COLO829 (cell line): ENCODE data around the gene THAP4.
"Not testable (repeated sequence)": the region's sequence is repeated elsewhere in the genome, so short reads cannot be mapped to it uniquely, and the experiment has no call there.

Experiments used
- DNase-seq: peaks from one replicate; pipeline ENCODE4 v3.0.0; 2012; ENCODE audit warnings: low spot score

The THAP4 gene

DNA sequence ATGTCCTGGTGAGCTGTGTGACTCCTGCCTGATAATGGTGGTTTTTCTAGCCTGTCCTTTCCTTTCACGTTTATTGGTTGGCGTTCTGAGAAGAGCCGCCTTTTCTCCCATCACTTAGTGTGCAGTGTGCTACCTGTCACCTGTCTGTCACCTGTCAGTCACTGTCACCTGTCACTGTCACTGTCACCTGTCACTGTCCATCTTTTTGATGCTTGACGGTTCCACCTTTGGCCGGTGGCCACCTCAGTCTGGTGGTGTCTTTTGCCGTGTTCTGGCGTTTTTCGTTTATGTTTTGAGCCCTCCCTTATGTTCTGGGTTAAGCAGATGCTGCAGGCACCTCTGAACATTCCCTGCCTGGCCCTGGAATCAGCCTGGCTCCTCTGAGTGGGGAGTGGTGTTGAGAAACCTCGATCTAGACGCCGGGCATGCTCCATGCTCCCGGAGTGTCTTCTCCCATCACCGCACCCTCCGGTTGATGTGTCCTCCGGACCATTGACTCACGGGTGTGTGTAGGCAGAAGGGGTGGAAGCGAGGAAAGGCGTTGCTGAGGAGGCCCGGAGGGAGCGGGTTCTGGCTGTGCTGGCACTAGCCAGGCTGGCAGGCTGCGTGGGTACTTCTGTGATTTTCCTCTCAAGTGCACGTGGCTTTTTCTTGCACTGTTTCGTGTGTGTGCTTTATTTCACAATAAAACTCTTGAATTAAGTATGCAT, 28.9 kb upstream of the THAP4 start:
- DNase-seq, result no peak

GRCh38 chr2:241662731-241663130, 25.8 kb upstream of the THAP4 start:
- not testable (repeated sequence) for DNase-seq

- no peak for DNase-seq
Observed at GRCh38 chr2:241660593-241661213, 23.7 kb upstream of the THAP4 start.

DNA sequence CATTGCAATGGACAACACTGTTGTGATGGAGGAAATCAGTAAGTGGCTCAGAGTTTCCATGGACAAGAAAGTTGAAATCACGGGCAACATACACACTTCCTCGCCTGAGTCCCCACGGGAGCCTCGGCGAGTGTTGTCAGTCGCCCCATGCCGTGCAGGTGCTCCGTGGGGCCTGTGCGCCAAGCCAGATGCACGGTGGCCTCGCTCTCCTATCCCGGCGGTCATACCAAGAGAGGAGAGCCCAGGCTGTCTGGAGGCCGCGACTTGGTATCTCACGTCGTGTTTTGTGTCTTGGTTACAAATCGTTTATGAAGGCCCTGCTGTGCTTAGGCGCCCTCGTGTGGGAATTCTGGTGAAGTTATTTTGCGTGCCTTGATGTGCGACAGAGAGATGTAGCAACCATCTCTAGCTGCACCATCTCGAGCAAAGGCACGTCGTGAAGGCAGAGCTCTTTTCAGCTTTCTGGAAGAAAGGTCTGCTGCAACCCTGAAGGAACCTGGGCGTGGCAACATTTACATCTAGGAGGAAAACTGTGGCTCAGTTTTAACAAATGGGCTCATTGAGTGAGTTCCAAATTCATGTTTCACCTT, 22.3 kb upstream of the THAP4 start:
- no peak for DNase-seq

DNA sequence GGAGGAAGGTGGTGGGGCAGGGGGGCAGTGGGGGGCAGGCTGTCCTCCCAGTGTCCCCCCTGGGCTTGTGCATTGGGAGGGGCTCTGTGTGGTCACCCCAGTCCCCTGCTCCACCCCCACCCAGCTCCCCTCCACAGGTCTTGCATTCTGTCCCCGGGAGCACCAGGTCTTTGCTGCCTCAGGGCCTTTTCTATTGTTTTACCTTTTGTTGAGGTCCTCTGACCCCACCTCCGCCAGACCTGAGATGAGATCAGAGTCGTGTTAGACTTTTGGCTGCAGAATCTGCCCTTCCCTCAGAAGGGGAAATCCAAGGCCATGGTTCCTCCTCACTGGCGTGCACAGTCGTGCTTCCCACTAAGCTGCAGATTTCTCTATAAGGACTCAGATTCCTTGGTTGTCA, 21.3 kb upstream of the THAP4 start:
- DNase-seq, result no peak

GRCh38 chr2:241657786-241658254, 20.9 kb upstream of the THAP4 start:
- no peak for DNase-seq

GRCh38 chr2:241656190-241656741, 19.3 kb upstream of the THAP4 start:
- DNase-seq, result no peak

DNA sequence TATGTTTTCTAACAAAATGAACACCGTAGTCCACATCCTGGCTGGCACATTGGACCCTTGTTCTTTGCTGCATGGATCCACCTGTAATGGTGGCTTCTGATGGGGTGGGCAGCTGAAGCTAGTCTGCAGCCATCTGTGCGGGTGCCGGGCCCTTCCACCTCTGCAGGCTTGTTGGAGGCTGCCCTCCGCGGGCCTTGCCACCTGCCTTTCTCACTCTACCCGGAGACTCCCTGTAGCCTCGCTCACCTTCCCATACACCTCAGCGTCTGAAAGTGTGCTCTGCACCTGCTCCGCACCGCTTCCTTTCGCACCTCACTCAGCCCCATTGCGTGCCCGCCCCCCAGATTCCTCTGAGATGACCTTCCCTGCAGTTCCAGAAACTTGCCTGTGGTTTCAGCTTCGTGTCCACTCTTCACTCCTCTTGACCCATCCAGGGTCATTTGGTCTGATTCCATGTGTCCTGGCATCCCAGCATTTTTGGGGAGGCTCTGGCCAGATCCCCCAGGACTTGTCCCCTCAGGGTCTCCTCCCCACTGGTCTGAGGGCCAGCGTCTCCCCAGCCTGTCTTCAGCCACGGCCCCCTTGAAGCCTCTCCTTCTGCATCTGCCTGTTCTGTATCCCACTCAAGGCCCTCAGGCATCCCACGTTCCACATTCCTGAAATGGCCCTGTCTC, 18.7 kb upstream of the THAP4 start:
- DNase-seq, result no peak

DNA sequence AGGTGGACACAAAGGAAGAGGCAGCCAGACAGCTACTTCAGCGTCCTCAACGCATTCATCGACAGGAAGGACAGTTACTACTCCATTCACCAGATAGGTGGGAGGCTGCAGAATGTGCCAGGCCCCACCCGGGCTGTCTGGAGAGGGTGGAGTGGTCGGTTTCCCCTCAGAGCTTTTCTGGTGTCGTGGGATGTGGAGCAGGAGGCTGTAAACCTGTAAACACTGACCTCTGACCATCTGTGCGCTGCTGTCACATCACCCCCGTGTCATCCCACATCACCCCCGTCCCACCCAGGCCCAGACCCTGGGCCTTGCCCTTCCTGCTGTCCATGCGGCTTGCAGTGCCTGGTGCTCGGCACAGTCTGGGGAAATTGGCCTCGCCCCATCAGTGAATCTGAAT, 17.6 kb upstream of the THAP4 start:
- DNase-seq, result no peak

DNA sequence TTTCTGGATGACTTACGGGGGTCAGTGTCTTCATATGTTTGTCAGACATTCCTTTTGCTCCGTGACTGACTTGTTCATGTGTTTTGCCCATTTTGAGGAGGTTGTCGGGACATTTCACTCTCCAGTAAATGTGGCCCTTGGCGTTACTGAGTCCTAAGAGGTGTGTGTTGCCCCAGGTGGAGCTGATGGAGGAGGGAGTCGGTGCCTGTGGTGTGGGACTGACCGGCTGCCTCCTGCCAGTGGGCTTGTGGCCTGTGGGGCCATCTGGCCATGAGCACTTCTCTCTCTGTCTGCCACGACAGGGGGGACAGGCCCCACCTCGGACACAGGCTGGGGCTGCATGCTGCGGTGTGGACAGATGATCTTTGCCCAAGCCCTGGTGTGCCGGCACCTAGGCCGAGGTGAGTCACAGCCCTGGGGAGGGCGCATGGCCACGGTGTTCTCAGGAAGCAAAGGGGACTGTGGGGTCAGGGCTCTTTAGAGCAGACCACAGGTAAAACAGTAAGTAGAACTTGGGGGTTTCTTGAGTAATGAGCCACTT, 16.3 kb upstream of the THAP4 start:
- DNase-seq, result no peak

- no peak for DNase-seq
Observed at GRCh38 chr2:241652722-241653121, 15.8 kb upstream of the THAP4 start.

GRCh38 chr2:241652142-241652541, 15.2 kb upstream of the THAP4 start:
- DNase-seq, result no peak

- DNase-seq, result no peak
Observed at GRCh38 chr2:241649927-241650326, 13.0 kb upstream of the THAP4 start.

DNA sequence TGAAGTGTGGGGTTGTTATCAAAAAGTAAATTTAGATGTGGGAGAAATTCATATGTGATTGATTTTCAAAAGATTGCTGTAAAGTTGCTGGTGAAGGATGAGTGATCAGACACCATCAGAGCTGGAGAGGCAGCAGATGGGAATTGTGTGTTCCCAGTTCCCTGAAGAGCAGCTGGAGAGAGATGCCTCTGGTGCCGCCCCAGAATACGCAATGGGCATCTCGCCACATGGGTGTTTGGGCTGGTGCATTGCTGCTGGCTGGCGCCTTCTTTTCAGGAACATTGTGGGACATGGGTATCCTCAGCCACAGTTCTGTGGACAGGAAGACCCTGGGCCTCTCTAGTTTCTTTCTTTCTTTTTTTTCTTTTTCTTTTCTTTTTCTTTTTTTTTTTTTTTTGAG, 12.4 kb upstream of the THAP4 start:
- no peak for DNase-seq

- DNase-seq, result no peak
Observed at GRCh38 chr2:241648453-241648852, 11.5 kb upstream of the THAP4 start.

DNA sequence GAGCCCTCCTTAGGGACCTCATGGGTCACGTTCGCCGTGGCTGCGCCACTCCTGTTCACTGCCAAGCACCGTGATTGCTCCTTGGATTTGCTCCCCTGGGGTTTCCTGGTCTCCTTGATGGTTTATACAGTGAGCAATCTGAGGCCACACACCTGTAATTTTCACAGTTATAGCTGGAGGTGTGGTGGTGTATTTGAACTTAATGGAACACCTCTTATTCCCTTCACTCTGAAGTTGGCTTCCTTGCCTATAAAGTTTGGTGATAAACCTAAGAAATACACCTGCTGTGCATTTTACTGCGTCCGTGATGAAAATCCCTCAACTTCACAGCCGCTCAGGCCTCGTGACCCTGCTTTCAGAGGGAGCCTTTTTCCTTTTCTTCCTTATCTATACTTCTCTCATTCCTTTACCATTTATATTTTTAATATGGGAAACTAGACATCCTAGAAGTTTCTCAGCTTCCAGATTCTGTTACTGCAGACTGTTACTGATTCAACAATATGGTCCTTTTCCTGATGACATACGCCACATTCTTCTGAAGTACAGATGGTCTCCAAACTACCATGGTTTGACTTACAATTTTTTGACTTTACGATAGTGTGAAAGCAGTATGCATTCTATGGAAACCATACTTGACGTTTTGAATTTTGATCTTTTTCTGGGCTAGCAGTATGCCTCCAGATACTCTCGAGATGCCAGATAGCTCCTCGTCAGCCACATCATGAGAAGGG, 9.1 kb upstream of the THAP4 start:
- DNase-seq, result no peak

DNA sequence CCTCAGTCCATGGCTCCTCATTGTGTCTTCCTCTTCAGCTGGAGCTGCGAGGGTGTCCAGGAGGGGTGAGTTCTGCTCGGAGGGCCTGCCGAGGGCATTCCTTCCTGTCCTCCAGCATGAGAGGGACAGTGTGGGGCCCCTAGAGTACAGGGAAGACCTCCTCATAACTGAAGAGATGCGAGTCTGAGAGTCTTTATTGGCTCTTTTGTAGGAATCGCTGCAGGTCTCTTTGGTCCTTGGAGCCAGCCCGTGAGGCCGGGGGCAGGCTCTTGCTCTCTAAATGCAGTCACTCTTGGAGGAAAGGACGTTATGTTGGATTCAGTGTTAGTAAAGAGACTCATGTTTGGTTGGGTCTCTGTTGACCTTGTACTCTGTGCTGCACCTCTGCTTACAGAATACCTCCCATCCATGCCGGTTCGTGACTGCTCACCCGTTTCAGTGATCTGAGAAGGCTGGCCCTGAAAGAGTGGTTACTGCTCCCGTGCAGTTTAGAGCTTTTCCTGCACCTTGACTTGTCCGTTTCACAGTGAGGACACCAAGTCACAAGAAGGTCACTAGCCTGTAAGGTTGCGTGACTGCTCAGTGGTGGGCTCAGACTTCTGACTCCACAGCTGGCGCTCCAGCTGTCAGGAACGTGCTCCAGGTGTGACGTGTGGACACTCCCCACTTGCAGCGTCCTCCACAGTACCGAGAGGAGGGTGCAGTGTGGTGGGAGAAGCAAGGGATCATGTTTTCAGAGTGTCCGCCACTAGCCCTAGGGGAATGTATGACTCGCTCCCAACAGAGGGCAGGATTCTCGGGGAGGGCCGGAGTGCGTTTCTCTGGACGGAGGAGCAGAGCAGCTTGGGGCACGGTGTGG, 8.3 kb upstream of the THAP4 start:
- DNase-seq, result no peak

DNA sequence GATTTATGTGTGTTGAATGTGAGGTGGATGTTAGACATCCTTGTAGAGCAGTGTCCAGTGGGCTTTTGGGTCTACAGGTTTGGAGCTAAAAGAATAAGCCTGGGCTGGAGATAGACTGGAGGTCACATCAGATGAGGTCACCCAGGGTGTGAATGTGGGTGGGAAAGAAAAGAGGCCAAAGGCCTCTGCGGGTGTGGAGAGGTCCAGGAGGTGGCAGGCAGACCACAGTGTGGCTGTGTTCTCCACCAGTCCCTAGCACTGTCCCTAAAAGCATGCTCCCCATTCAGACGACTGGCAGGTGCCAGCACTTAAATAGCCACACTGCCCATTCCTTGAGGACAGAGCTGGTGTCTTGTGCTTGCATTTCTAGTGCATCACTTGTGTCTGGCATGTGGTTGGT, 4.7 kb upstream of the THAP4 start:
- DNase-seq, result no peak

DNA sequence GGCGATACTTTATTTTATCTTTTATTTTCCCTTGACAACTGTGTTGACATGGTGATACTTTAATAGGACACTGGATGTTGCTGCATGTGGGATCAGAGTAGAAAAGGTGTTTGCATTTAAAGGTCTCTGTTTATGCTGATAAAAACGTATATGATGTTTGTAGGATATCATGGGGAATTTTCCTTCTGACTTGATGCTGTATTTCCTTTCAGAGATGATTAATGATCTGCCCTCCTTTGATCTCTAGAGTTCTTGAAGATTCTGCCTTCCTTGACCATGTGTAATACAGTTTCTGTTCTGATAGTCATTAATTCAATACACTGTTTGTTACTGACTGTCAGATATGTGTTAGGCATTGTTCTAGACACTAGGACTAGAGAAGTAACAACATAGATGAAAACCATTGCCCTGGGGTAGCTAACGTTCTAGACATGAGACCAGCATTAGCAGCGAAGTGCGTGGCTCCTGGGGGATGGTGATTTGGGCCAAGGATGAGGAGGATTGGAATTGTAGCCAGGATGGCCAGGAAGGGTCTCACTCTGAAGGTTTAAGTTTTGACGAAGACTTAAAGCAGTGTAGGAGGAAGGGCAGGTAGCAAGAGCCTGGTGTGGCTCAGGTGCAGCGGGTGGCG, 3.3 kb upstream of the THAP4 start:
- no peak for DNase-seq

- no peak for DNase-seq
Observed at GRCh38 chr2:241639385-241639784, 2.4 kb upstream of the THAP4 start.
